OCI-LY3 (cell line): ENCODE measurements around the gene NINL.

Source experiments
- H2AFZ ChIP-seq: fragments of 200-600, 300-600 bp; shearing (Covaris generic); 2 replicates; pipeline ENCODE4 v1.6.0; 2014; ENCODE audit warnings: antibody characterized with exemption, low read depth, low read length
- H3K27ac ChIP-seq: fragments of 200-600, 300-600 bp; sonication (generic); 2 replicates; pipeline ENCODE4 v1.5.1; 2014; ENCODE audit warnings: mild to moderate bottlenecking, low read length, moderate library complexity, mixed read lengths
- H3K27me3 ChIP-seq: fragments of 200-600, 300-600 bp; sonication (generic); 2 replicates; pipeline ENCODE4 v1.6.1; 2014; ENCODE audit warnings: low read depth, low read length, mixed read lengths
- H3K36me3 ChIP-seq: fragments of 200-600, 300-600 bp; sonication (generic); replicated peaks from 2 replicates; pipeline ENCODE3; 2014; ENCODE audit warnings: low read depth, low read length, mixed read lengths
- H3K4me1 ChIP-seq: fragments of 300-600, 200-600 bp; sonication (generic); 2 replicates; pipeline ENCODE4 v1.6.1; 2014; ENCODE audit warnings: low read length, mixed read lengths
- H3K4me2 ChIP-seq: fragments of 200-600, 300-600 bp; sonication (generic); 2 replicates; pipeline ENCODE4 v1.6.1; 2014; ENCODE audit warnings: low read length, mixed read lengths
- H3K4me3 ChIP-seq: fragments of 300-600, 200-600 bp; sonication (generic); 2 replicates; pipeline ENCODE4 v1.5.1; 2014; ENCODE audit warnings: antibody characterized with exemption, mild to moderate bottlenecking, low read length, moderate library complexity
- H3K79me2 ChIP-seq: fragments of 300-600, 200-600 bp; shearing (Covaris generic); 2 replicates; pipeline ENCODE4 v1.6.1; 2014; ENCODE audit warnings: mild to moderate bottlenecking, low read length, mixed read lengths
- H3K9ac ChIP-seq: fragments of 300-600, 200-600 bp; shearing (Covaris generic); 2 replicates; pipeline ENCODE4 v1.6.0; 2014; ENCODE audit warnings: mild to moderate bottlenecking, low read length, moderate library complexity
- H3K9me3 ChIP-seq: fragments of 200-600, 300-600 bp; shearing (Covaris generic); 2 replicates; pipeline ENCODE4 v1.6.1; 2014; ENCODE audit warnings: low read length, mixed read lengths; ENCODE audit not compliant: insufficient read depth
- H4K20me1 ChIP-seq: fragments of 200-600, 300-600 bp; sonication (generic); 2 replicates; pipeline ENCODE4 v1.6.1; 2016; ENCODE audit warnings: low read length, mixed read lengths; ENCODE audit not compliant: insufficient read depth
- EZH2phosphoT487 ChIP-seq: fragments of 200-600 bp; shearing (Covaris generic); IDR thresholded peaks from 2 replicates; pipeline ENCODE4 v1.6.1; 2018; ENCODE audit warnings: antibody characterized with exemption, mixed run types, low read depth
- TF ChIP-seq, protein P1 (sequence below): fragments of 200-600, 300-600 bp; sonication (generic); IDR thresholded peaks from 2 replicates; pipeline ENCODE4 v1.5.1; 2014; ENCODE audit warnings: antibody characterized with exemption, low read length, low read depth

The NINL gene

DNA sequence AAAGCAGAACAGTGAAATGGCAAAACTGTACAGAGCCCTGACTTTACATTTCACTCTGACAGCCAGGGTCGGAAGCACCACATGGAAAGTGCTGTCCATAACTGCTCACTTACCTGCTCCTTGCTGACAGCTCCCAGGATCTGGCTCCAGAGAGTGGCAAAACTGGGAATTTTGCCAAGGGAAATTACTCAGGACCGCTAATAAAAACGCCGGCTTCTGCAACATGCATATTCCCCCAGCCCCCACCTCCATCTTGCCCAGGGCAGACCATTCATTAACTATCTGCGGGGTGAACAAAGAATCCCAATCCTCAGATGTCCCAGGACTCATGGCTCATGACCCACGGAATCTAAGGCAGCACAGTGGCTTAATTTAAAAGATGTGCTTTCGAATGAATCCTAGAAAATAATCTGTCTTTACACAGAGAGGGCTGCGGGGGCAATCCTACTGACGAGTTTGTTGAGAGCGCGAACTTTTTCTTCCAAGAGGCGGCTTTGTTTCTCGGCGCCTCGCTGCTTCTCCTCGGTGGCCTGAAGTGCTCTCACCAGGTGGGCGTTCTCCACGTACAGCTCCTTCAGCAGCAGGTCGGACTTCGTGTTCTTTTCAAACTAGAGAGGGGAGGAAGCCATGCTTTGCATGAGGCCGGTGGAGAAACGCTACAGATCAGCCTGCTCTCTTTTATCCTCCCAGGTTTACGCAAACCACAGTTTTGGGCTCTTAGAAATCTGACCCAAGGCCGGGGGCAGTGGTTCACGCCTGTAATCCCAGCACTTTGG, 132.1 kb downstream of the NINL start:
- Histone ChIP-seq H2AFZ (no peak overlapping the region), H3K9me3 (no peaks in the 10 kb centered on the region), H3K4me1 (no peaks in the 10 kb centered on the region), H3K4me2 (no peak overlapping the region), H3K79me2 (no peaks in the 10 kb centered on the region), H4K20me1 (no peaks in the 10 kb centered on the region), H3K36me3 (peaks cover 15% of the 10 kb centered on the region), H3K4me3 (no peak overlapping the region), H3K9ac (no peak overlapping the region), H3K27me3 (no peaks in the 10 kb centered on the region), H3K27ac (no peak overlapping the region)
- no peak for TF ChIP-seq EZH2phosphoT487
- TF ChIP-seq, protein P1, sequence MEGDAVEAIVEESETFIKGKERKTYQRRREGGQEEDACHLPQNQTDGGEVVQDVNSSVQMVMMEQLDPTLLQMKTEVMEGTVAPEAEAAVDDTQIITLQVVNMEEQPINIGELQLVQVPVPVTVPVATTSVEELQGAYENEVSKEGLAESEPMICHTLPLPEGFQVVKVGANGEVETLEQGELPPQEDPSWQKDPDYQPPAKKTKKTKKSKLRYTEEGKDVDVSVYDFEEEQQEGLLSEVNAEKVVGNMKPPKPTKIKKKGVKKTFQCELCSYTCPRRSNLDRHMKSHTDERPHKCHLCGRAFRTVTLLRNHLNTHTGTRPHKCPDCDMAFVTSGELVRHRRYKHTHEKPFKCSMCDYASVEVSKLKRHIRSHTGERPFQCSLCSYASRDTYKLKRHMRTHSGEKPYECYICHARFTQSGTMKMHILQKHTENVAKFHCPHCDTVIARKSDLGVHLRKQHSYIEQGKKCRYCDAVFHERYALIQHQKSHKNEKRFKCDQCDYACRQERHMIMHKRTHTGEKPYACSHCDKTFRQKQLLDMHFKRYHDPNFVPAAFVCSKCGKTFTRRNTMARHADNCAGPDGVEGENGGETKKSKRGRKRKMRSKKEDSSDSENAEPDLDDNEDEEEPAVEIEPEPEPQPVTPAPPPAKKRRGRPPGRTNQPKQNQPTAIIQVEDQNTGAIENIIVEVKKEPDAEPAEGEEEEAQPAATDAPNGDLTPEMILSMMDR, result no peak

DNA sequence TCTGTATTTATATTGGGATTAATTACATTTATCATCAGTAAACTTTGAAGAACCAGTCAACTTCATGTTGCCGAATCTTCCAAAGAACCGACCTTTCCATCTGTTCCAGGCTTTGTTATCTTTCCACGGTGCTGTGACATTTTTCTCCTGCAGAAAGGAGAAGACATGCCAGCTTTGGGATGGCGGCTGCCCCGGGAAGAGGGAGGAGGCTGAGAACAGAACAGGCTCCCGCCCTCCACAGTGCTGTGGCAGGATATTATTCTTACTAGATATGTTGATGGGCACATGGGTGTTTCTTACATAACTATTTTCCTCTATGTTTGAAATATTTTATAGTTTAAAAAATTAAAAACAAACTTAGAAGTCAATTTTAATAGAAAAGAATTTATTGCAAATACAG, 133.0 kb downstream of the NINL start:
- no peak overlapping the region for H3K4me3 ChIP-seq
- H3K79me2 ChIP-seq, result no peaks in the 10 kb centered on the region
- no peak overlapping the region for H2AFZ ChIP-seq
- no peak overlapping the region for H3K9ac ChIP-seq
- no peaks in the 10 kb centered on the region for H3K27me3 ChIP-seq
- H3K27ac ChIP-seq, result no peak overlapping the region
- peaks cover 24% of the 10 kb centered on the region for H3K36me3 ChIP-seq
- no peaks in the 10 kb centered on the region for H3K4me1 ChIP-seq
- H4K20me1 ChIP-seq, result no peaks in the 10 kb centered on the region
- no peak overlapping the region for H3K4me2 ChIP-seq
- TF ChIP-seq, protein P1, result no peak
- TF ChIP-seq EZH2phosphoT487, result no peak
- H3K9me3 ChIP-seq, result no peaks in the 10 kb centered on the region

DNA sequence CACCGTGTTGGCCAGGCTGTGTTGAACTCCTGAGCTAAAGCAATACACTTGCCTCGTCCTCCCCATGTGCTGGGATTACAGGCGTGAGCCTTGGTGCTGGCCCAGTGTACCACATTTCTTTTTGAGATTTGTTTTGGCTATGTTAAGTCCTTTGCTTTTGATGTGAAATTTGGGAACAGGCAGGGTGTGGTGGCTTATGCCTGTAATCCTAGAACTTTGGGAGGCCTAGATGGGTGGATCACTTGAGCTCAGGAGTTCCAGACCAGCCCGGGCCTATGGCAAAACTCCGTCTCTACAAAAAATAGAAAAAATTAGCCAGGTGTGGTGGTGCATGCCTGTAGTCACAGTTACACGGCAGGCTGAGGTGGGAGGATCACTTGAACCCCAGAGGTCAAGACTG, 137.7 kb downstream of the NINL start:
- Histone ChIP-seq H3K4me3 (no peak overlapping the region), H3K9ac (no peak overlapping the region), H4K20me1 (no peaks in the 10 kb centered on the region), H3K79me2 (no peaks in the 10 kb centered on the region), H3K4me2 (no peak overlapping the region), H3K36me3 (peaks cover 53% of the 10 kb centered on the region), H3K9me3 (no peaks in the 10 kb centered on the region), H3K27ac (no peak overlapping the region), H3K27me3 (no peaks in the 10 kb centered on the region), H2AFZ (no peak overlapping the region), H3K4me1 (no peaks in the 10 kb centered on the region)
- TF ChIP-seq EZH2phosphoT487, result no peak
- TF ChIP-seq, protein P1, result no peak

DNA sequence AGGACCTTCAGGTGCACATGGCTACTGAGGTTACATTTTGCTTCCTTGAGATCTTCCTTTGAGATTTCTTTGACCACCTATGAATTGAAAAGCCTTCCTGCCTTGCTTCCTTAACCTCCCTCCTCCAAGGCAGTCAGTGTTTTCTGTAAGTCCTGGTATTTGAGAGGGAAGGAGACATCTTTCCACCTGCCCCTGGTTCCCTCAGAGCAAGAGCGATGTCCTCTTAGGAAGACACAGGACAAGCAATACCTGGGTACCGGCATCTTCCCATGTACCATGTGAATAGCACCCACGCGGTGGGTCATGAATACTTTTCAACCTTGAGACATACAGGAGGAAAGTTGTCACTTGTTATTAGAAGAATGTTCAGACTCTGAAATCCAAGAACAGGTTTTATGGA, 140.8 kb downstream of the NINL start:
- Histone ChIP-seq H3K4me3 (no peak overlapping the region), H3K36me3 (peaks cover 66% of the 10 kb centered on the region), H3K27ac (no peak overlapping the region)

More for the DNA sequence above, 140.8 kb downstream of the NINL start:
- Histone ChIP-seq H3K27me3 (no peaks in the 10 kb centered on the region), H3K9me3 (no peaks in the 10 kb centered on the region), H3K79me2 (no peaks in the 10 kb centered on the region; the same call in 1 of the 2 replicates), H3K4me2 (no peak overlapping the region), H3K4me1 (peaks cover under 1% of the 10 kb centered on the region), H3K9ac (no peak overlapping the region), H4K20me1 (no peaks in the 10 kb centered on the region), H2AFZ (no peak overlapping the region)
- no peak for TF ChIP-seq EZH2phosphoT487
- TF ChIP-seq, protein P1, result no peak
